SW 1271 (cell line): Measurements from ENCODE around the gene PDE6A.
"Not testable (repeated sequence)": the region's sequence is repeated elsewhere in the genome, so short reads cannot be mapped to it uniquely, and the experiment has no call there.

ENCODE experiments used
- DNase-seq, 2 experiments: peaks; one replicate each; lab custom pipeline; 2025; lab: John Stamatoyannopoulos, UW

The PDE6A gene

GRCh38 chr5:149953436-149954121 is 9.0 kb upstream of the PDE6A start:
- DNase-seq, result no peak

GRCh38 chr5:149951138-149951749 is 6.7 kb upstream of the PDE6A start:
- DNase-seq, result no peak

GRCh38 chr5:149948993-149949392 is 4.4 kb upstream of the PDE6A start:
- no peak for DNase-seq

- DNase-seq, result no peak
These were observed 1.5 kb upstream of the PDE6A start for GRCh38 chr5:149946118-149946517.

- not testable (repeated sequence) for DNase-seq
These were observed 1.2 kb downstream of the PDE6A start for GRCh38 chr5:149943177-149943949.

GRCh38 chr5:149942741-149943169 is 1.8 kb downstream of the PDE6A start:
- not testable (repeated sequence) for DNase-seq

GRCh38 chr5:149942199-149942598 is 2.4 kb downstream of the PDE6A start:
- no peak for DNase-seq

GRCh38 chr5:149941795-149942194 is 2.8 kb downstream of the PDE6A start:
- no peak for DNase-seq

- no peak for DNase-seq
These were observed 3.5 kb downstream of the PDE6A start for GRCh38 chr5:149940941-149941644.

GRCh38 chr5:149940077-149940574 is 4.5 kb downstream of the PDE6A start:
- no peak for DNase-seq

GRCh38 chr5:149939546-149939945 is 5.0 kb downstream of the PDE6A start:
- DNase-seq, result no peak

GRCh38 chr5:149938791-149939358 is 5.7 kb downstream of the PDE6A start:
- peak; percentile 86 to 88 for DNase-seq

GRCh38 chr5:149938279-149938678 is 6.3 kb downstream of the PDE6A start:
- DNase-seq, result peak; percentile 25 to 78

GRCh38 chr5:149937610-149938009 is 7.0 kb downstream of the PDE6A start:
- DNase-seq, result no peak

- no peak for DNase-seq
These were observed 7.9 kb downstream of the PDE6A start for GRCh38 chr5:149936700-149937091.

GRCh38 chr5:149936044-149936699 is 8.4 kb downstream of the PDE6A start:
- DNase-seq, result no peak

- DNase-seq, result no peak
These were observed 9.1 kb downstream of the PDE6A start for GRCh38 chr5:149935431-149935901.

- DNase-seq, result no peak
These were observed 11.9 kb downstream of the PDE6A start for GRCh38 chr5:149932445-149933350.

GRCh38 chr5:149931992-149932436 is 12.6 kb downstream of the PDE6A start:
- DNase-seq, result no peak
